CD4-positive, alpha-beta T cell treated with Interleukin-1 beta for 1 hour (primary cell): ENCODE results near the gene ZNF593.

Experiments
- DNase-seq, 2 donors: peaks; one replicate each; pipeline ENCODE4 v3.0.0-alpha.2; 2020 to 2022

Gene ZNF593

DNA sequence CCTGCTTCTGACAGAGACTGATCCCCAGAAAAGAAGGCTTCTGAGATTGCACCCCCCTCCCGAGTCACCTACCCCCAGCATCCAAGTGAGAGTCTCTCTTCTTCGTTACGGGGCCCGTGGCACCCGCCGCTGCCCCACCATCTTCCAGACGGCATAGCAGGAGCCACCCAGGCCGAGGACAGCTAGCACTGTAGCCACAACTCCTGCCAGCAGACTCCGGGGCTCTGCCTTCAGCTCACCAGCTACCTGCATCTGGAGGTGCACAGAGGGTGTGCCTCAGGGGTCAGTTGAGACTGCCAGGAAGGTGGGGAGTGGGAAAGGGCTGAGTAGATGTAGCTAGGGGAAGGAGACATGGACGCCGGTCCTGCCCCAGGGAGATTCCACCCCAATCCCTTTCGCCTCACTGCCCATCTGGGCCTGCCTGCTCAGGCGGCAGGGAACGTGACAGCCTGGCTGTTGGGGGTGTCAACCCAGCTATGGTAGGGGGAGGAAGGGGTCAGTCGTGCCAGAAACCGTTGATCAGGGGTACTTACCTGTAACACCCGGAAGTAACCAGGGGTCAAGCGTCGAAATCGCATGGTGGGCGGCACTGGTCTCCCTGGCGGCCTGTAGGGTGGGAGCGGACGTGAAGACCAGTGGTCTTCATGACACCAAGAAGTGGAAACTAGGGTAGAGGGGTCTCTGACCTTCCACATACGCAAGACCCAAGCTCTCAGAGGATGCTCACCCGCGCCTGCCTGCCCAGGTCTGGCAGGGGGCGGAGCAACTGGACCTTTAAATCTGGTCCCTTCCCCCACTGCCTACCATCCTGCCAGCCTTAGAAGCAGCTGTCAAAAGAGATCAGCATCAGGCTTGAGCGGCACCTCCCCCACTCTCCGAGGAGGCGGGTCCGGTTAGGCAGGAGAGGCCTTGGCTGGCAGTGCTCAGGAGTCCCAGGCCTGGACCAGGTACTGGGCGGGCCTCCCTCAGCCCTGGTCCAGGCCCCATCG lies 1.7 kb downstream of the ZNF593 start, which contains the start of gene ZNF593OS:
ZNF593OS (minus strand) TSS at position 749 of the 989 bp plus-strand sequence; CDS start at position 578, 171 bp downstream.
- DNase-seq = no peak

DNA sequence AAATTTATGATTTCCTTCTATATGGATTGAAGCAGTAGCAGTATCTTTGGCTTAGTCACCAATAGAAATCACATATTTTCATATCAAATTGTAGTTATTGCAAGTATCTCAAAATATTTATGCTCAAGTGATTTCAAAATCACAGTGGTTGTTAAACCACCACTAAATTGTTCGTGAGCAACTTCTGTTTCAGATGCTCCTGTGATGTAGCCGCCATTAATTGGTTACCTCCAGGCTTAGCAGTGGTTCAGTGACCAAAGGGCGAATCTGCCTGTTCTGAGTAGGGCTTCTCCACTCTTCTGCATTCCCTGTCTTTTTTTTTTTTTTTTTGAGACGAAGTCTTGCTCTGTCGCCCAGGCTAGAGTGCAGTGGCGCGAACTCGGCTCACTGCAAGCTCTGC lies 5.6 kb downstream of the ZNF593 start:
- no peak for DNase-seq

DNA sequence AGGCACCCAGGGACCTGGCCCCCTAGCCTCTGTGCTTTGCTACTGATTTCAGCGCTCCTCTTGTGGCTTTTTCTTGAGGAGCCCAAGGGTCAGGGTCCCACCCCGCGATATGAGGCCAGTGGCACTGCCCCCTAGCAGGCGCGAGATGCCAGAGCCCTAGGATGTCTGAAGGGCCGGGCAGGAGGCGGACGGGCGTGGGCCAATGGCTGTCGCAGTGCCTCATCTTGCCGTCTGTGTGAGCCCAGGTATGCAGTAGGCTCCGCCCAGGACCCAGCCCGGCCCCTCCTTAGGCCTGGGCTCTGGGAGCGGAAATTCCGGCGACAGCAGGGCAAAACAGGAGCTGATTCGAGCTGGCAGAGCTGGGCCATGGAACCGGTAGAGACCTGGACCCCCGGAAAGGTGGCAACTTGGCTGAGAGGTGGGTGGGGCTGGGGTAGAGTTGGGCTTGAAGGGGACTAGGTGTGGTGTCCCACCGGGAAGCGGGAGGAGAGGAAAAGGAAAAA lies 7.5 kb downstream of the ZNF593 start, which contains the start of gene CNKSR1:
CNKSR1 (plus strand) TSS at position 310 of the 503 bp plus-strand sequence; CDS start at position 367, 57 bp downstream.
- DNase-seq = peak in 1 of 2 donors; percentile 19

DNA sequence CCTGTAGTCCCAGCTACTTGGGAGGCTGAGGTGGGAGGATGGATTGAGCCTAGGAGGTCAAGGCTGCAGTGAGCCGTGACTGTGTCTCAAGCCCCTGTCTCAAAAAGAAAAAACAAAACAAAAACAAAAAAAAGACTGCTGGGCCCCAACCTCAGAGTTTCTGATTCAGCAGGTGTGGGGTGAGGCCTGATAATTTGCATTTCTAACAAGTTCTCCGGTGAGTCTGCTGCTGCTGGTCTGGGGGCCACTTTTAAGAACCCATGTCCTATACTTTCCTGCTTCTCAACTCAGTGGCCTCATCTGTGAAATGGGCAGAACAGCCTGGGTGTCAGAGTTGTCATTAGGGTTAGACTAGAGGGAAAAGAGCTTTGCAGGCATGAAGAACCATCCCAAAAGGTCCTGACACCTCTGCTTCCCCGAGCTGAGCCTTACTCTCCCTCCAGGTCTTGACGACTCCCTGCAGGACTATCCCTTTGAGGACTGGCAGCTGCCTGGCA lies 10.3 kb downstream of the ZNF593 start:
- DNase-seq = no peak

DNA sequence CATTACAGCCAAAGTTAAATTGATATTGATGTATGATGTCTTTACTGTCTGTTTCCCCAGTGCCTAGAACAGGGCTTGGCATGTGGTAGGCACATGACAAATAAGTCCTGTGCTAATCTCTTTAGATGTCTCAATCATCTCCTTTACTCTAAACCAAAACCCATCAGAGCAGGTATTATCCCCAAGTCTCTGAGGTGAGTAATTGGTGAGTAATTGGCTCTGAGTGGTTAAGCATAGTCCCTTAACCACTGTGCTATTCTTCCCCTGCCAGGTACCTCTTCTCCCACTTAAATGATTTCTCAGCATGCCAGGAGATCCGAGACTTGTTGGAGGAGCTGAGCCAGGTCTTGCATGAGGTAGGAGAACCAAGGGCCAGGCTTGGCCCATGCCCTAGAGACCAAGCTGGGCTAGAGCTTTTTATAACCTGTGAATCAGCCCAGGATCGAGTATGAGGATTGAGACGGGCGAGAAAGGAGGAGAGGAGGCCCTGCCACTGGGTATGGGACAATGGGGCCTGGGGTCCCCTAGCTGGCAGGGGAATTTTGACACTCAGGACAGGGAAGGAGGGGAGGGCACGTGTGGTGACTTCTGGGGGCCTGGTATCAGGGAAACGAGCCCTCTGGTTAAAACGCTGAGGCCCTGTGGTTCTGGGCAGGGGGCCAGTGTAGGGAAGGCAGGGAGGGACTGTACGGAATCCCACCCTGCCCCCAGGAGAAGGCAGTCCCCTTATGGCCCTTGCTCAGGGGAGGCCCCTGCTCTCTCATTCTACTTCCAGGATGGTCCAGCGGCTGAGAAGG lies 12.1 kb downstream of the ZNF593 start:
- no peak for DNase-seq

DNA sequence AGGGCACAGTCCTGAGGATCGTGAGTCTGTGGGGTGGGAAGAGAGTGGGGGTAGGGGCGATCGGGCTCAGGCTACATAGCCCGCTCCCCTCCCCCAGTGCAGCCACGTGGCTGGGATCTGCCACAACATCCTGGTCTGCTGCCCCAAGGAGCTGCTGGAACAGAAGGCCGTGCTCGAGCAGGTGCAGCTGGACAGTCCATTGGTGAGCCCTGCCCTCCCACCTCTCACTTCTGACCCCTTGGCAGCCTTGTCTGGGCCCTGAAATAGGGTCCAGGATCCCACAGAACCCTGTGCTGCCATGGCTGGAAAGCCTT lies 12.6 kb downstream of the ZNF593 start:
- no peak for DNase-seq

DNA sequence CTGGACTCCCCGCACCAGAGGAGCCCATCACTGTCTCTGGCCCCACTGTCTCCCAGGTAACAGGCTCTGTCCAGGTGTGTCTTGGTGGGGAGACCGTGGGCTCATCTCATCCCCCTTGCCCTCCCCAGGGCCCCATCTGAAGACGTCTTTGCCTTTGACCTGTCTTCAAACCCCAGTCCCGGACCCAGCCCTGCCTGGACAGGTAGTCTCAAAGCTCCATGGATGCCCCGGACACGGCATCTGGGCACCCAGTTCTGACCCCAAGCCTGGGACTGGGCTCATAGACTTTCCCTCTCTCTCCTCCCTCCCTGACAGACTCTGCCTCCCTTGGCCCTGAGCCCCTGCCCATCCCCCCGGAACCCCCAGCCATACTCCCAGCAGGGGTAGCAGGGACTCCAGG lies 14.4 kb downstream of the ZNF593 start:
- no peak for DNase-seq

DNA sequence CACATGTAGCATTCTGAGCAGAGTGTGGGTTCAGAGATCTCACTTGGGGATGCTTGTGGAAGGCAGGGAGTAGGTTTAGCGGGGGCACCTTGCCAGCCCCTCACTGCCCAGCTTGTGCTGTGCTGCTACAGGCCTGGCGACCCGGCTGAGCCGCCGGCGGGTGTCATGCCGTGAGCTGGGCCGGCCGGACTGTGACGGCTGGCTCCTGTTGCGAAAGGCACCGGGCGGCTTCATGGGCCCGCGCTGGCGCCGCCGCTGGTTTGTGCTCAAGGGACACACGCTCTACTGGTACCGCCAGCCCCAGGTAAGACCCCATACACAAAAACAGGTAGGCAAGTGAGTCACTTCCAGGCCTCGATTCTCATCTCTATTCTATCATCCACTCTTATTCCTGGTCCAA lies 15.2 kb downstream of the ZNF593 start:
- no peak for DNase-seq

DNA sequence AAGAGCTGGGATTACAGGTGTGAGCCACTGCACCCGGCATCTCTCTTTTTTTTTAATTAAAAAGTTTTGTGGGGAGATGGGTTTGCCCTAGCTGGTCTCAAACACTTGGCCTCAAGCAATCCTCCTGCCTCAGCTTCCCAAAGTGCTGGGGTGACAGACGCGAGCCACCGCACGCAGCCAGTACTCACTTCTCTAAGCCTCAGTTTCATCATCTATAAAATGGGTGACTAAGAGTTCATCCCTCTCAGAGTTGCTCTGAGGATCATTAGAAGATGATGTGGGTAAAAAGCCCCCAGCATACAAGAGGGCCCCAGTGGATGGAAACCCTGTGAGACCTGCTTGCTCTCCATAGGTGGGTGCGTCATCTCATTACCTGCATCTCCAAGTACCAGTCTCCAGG lies 18.2 kb downstream of the ZNF593 start:
- DNase-seq = no peak

DNA sequence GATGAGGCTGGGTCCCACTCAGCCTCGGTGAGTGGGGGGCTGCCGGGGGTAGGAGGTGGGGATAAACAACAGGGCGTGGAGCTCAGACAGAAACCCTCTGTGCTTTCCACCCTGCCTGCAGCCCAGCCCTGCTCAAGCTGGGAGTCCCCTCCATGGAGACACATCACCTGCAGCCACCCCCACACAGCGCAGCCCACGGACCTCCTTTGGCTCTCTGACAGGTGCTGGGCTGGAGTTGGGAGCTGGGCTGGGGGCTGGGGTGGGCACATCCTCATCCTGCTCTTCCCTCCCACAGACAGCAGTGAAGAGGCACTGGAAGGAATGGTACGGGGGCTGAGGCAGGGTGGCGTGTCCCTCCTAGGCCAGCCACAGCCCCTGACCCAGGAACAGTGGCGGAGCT lies 18.8 kb downstream of the ZNF593 start:
- DNase-seq = no peak

DNA sequence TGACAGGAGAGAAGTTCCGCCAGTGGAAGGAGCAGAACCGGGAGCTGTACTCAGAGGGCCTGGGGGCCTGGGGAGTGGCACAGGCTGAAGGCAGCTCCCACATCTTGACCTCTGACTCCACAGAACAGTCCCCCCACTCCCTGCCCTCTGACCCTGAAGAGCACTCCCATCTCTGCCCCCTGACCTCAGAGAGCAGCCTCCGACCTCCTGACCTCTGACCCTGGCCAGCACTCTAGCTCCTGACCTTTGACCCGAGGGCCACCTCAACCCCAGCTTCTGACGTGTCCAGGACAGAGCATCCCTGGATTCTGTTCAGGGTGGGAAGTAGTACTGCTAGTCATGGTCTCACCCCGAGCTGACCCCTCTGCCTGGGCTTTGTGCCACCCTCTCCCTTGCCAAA lies 19.6 kb downstream of the ZNF593 start:
- DNase-seq = no peak

DNA sequence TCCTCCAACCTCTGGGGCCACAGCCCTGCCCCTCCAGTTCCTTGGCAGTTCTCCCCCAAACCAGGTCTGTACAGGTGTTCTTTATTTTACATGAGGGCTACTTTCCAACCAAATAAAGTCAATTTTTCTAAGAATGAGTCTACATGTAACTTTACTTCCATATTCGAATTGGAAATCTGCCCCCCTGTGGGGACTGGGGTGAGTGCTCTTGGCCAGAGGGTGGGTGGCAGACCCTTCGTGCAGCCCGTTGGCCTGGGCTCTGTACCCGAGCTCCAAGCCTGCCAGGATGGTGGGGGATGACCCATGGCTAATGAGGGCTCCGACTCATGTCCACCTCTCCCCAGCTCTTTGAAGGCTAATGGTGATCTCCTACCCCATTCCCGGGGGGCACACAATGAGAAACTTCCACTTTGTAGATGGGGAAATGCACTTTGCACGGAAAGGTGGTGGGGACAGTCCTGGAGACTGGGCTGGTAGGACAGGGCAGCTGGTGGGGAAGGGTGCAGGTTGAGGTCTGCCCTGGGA lies 20.1 kb downstream of the ZNF593 start:
- no peak for DNase-seq

DNA sequence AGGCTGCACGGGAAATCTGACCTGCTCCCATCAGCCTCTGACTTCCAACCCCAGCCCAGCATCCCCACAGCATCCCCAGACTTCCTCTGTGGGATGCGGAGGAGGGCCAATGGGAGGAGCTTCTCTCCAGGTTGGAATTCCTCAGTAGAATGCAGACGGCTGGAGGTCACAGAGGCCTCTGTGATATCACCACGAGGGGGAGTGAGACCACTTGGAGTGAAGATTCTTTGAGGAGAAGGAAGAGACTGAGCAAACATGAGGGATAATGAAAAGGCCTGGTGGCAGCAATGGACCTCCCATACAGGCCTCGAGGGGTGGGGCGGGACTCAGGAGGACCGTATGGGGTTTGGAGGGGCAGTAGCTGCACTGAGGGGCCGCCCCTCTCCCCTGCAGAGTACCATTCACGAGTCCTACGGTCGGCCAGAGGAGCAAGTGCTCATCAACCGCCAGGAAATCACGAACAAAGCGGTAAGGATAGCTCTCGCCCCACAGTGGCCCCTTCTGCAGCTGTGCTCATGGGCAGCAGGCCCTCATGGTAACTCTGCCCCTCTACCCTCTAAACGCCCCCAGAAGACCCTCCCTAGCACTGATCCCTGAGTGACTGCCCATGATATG lies 20.8 kb downstream of the ZNF593 start, which contains the start of gene CATSPER4:
CATSPER4 (plus strand) TSS at position 230 of the 615 bp plus-strand sequence; CDS start at position 256, 26 bp downstream.
- DNase-seq = peak in 1 of 2 donors; percentile 34

DNA sequence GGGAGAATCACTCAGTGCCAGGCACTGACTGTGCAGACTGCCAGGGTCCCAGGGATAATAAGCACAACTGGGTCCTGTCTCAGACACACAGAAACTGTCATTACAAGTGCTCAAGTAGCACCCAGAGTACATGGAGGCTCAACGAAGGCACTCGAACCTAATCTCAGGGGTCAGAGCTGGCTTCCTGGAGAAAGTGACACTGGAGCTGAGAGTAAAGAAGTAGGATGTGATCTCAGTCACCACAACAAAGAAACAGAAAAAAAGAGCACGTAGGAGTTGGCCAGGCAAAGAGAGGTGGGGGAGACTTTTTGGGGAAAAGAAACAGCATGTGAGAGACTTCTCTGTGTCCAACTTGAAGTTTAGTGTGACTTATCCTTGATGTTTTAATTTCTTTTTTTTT lies 22.0 kb downstream of the ZNF593 start:
- DNase-seq = no peak

DNA sequence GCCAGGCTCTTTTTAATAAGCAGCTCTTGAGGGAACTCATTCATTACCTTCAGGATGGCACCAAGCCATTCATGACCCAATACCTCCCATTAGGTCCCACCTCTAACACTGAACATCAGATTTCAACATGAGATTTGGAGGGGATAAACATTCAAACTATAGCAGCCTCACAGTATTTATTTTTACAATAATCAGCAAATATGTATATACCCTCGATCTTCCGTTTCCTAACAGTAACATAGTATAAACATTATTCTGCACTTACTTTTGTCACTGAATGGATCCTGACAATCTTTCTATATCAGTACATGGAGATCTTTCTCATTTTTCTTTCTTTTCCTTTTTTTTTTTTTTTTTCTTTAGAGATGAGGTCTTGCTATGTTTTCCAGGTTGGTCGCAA lies 26.1 kb downstream of the ZNF593 start:
- no peak for DNase-seq

DNA sequence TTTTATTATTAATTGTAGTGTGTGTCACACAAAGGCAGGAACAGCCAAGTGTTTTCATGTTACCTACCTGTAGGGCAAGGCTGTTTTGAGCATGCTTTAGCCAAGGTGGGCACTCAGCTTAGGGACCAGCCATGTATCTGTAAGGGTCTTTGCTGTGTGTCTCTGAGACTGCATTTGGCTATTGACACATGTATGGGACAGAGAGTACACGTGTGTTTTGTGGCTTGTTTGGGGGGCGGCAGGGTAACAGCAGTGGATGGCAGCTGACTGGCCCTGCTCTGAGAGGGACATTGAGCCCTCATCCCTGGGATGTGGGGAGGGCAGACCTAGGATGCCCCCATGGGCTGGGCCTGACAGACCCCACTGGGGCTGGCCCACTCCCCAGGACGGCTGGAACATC lies 27.6 kb downstream of the ZNF593 start:
- no peak for DNase-seq

DNA sequence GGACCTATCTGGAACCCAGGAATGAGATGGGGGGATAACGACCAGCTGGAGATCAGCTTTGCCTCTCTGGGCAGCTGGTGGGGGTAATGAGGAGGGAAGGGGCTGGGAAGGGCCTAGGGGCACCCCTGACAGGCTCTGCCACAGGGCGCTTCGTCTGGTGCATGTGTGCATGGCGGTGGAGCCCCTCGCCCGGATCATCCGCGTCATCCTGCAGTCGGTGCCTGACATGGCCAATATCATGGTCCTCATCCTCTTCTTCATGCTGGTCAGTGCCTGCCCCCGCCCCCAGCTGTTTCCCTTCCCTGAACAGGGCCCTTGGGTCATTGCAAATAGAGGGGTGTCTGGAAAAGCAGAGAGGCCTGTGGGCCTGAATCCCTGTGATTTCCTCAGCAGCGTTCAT lies 28.1 kb downstream of the ZNF593 start:
- no peak for DNase-seq

DNA sequence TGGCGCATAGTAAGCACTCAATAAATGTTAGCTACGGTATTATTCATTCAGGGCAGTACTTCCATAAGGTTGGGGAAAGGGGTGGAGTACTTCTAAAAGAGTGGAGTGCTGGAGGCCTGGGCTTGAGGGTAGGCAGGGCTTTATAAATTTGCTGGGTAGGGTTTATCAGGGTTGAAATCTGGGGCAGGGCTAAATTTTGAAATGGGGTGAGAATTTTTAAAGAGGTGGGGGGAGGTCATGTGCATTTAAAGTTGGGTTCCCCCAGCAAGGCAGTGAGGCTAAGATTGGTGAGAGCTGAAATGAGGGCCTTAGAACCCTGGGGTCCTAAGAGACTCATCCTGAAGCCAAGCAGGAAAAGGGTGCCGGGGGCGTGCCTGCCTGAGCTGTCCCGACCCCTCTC lies 30.7 kb downstream of the ZNF593 start:
- no peak for DNase-seq

DNA sequence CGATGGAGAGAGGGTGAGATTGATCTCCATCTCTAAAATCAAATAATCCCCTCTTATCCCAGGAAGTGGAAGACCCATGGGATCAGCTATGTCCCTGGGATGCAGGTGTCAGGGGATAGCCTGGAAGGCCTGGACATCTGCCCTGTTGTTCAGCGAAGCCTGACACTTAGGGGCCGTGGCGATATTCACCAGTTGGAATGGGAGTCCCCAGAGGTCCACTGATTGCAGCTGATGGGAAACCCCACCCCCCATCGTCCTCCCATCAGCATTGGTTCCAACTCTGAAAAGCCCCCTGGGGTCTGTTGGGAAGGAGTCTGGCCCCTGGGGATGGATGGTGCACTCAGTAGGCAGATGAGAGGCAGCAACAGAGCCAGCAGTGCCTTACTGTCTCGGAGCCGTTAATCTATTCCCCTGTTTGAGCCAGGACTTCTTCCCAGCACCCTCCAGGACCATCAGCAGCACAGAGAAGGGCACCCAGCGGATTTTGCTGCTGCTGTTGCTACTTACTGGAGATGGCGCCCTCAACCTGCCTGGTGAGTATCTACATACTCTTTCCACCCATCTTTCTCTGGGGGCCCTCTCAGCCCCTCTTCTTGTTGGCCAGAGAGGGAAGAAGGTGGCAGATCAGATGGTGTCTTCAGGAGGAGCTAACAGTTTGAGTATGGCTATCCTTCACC lies 34.1 kb downstream of the ZNF593 start:
- no peak for DNase-seq

DNA sequence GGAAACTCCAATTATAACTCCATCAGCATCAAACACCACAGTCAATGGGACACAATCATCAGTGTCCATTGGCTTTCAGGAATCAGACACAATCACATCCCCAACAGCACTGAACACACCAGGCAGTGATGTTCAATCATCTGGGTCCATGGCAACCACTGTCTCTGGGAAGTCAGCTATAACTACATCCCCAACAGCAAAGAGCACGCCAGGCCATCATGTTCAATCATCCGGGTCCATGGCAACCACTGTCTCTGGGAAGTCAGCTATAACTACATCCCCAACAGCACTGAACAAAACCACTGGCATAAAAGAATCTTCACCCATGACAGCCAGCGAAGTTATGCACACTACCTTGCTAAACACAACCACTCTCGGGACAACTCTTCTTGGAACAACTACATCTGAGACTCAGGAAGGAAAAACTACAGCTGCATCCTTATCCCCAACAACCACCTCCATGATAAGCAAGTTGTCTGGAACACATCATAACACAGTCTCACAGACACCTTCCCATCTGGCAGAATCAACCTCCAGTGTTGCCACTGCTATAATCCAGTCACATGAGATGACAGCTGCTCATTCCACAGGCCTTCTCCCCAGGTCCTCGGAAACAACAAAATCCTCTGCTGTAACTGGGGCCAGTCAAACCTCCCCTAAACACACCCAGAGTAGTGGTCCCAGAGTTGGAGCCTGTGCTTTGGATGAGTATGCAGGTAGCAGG lies 40.6 kb downstream of the ZNF593 start:
- DNase-seq = no peak

DNA sequence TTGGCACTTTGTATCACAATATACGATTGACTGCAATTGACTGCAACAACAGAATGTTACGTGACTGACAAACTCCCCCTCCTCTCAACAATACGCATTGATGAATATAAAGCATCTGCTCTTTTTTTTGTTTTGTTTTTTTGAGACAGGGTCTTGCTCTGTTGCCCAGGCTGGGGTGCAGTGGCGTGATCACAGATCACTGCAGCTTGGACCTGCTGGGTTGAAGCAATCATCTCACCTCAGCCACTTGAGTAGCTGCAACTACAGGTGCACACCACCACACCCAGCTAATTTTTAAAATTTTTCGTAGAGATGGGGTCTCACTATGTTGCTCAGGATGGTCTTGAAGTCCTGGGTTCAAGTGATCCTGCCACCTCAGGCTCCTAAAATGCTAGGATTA lies 43.0 kb downstream of the ZNF593 start:
- DNase-seq = no peak
